Small intestine (tissue), 7 donors: Measurements from ENCODE around the gene SON. TPM values are rescaled to one million over a fixed set of nuclear protein-coding genes. Genes with fewer than 3 reads are reported as not detected.

ENCODE experiments used
- DNase-seq, 2 donors: peaks; one replicate each; pipeline versions ENCODE4 v3.0.0 to v3.0.0-alpha.2; 2013
- FAIRE-seq: peaks from 2 replicates; lab custom pipeline; 2012; peaks lifted over from hg19 to GRCh38; lab: Jason Lieb, UNC
- H3K27ac ChIP-seq, 3 donors: one replicate each; pipeline ENCODE4 v1.5.1; 2013; ENCODE audit warnings: low read length in 2 of 3, mild to moderate bottlenecking in 2 of 3, control low read depth in 1 of 3, inconsistent platforms in 1 of 3, low read depth in 1 of 3, moderate library complexity in 1 of 3
- H3K27me3 ChIP-seq, 3 donors: one replicate each; pipeline ENCODE4 v1.6.1; 2013; ENCODE audit warnings: low read length in 3 of 3, inconsistent platforms in 1 of 3; ENCODE audit not compliant: control insufficient read depth in 3 of 3, insufficient read depth in 3 of 3
- H3K36me3 ChIP-seq, 3 donors: one replicate each; pipeline ENCODE4 v1.6.1; 2013; ENCODE audit warnings: low read length in 3 of 3, inconsistent platforms in 1 of 3, low read depth in 1 of 3, mild to moderate bottlenecking in 1 of 3, moderate library complexity in 1 of 3; ENCODE audit not compliant: control insufficient read depth in 3 of 3, insufficient read depth in 2 of 3
- H3K4me1 ChIP-seq, 3 donors: one replicate each; pipeline ENCODE4 v1.6.1; 2013; ENCODE audit warnings: low read length in 2 of 3, inconsistent platforms in 1 of 3, low read depth in 1 of 3, mild to moderate bottlenecking in 1 of 3, moderate library complexity in 1 of 3; ENCODE audit not compliant: control insufficient read depth in 3 of 3, insufficient read depth in 2 of 3
- H3K4me3 ChIP-seq, 3 donors: one replicate each; pipeline ENCODE4 v1.5.1; 2013; ENCODE audit warnings: low read length in 3 of 3, control low read depth in 1 of 3, inconsistent platforms in 1 of 3, low read depth in 1 of 3, mild to moderate bottlenecking in 1 of 3, moderate library complexity in 1 of 3
- H3K9me3 ChIP-seq, 2 donors: one replicate each; pipeline ENCODE4 v1.6.1; 2013; ENCODE audit warnings: low read depth in 1 of 2, low read length in 1 of 2; ENCODE audit not compliant: control insufficient read depth in 2 of 2, insufficient read depth in 1 of 2
- WGBS, 3 donors: extraction: QIAGEN DNeasy Blood & Tissue Kit; methylation state at CpG; one replicate each; pipeline ENCODE4 v1.1.7; 2013; 5-methylcytosine and 5-hydroxymethylcytosine counted together
- polyA plus RNA-seq, 4 donors: library from polyadenylated mRNA; stranded (reverse) in 3 of 4; unstranded in 1 of 4; fragments of 200-250 nt in 3 of 4; fragments of 120-200 nt in 1 of 4; gene quantifications; one replicate each; pipeline versions ENCODE4 v1.2.1 to v1.2.3, GENCODE V29; 2013
- donor health status: healthy with polysubstance abuse.
- donor health status: control.
- donor health status: control.
- donor health status: Bipolar disorder and iron deficiency.
- donor health status: healthy.

SON gene
- polyA plus RNA-seq, 4 donors: 76.1 to 228 (median 88.8) TPM

GRCh38 chr21:33557447-33557846, 14.6 kb downstream of the SON start:
- Histone ChIP-seq H3K4me1 (no peaks in the 10 kb centered on the region), H3K36me3 (peaks cover 26 to 38% (median 31%) of the 10 kb centered on the region in 3 donors), H3K27ac (no peak overlapping the region), H3K4me3 (no peak overlapping the region), H3K27me3 (no peaks in the 10 kb centered on the region), H3K9me3 (peaks cover 0 to 9% of the 10 kb centered on the region in 2 donors)
- no peak for FAIRE-seq
- 96 to 97% (median 97%) methylated on average over 19 of the region's 19 CpGs for WGBS, 3 donors
- no peak for DNase-seq

- FAIRE-seq (no peak), DNase-seq (no peak)
- no peaks in the 10 kb centered on the region for H3K27me3 ChIP-seq
- WGBS, 3 donors: 72 to 85% (median 80%) methylated on average over 4 of the region's 4 CpGs
- no peaks in the 10 kb centered on the region for H3K4me1 ChIP-seq
- H3K27ac ChIP-seq: no peak overlapping the region
- no peak overlapping the region for H3K4me3 ChIP-seq
- no peaks in the 10 kb centered on the region for H3K9me3 ChIP-seq
- H3K36me3 ChIP-seq: peaks cover 20 to 28% (median 22%) of the 10 kb centered on the region in 3 donors
Measured at GRCh38 chr21:33558777-33559421, 16.1 kb downstream of the SON start.

- peaks cover 16 to 21% (median 20%) of the 10 kb centered on the region in 3 donors for H3K36me3 ChIP-seq
- H3K4me3 ChIP-seq: no peak overlapping the region
- H3K4me1 ChIP-seq: no peaks in the 10 kb centered on the region
- DNase-seq (no peak), FAIRE-seq (no peak)
- H3K27me3 ChIP-seq: no peaks in the 10 kb centered on the region
- H3K27ac ChIP-seq: no peak overlapping the region
- no peaks in the 10 kb centered on the region for H3K9me3 ChIP-seq
- WGBS, 3 donors: 84 to 90% (median 87%) methylated on average over 10 of the region's 10 CpGs
Measured at GRCh38 chr21:33559813-33560212, 17.0 kb downstream of the SON start.

- Histone ChIP-seq H3K27me3 (no peaks in the 10 kb centered on the region), H3K9me3 (no peaks in the 10 kb centered on the region), H3K4me1 (no peaks in the 10 kb centered on the region), H3K4me3 (no peak overlapping the region), H3K36me3 (peaks cover 13 to 20% (median 18%) of the 10 kb centered on the region in 3 donors), H3K27ac (no peak overlapping the region)
- FAIRE-seq: no peak
- no peak for DNase-seq
Measured at GRCh38 chr21:33560965-33561364, 18.1 kb downstream of the SON start.

- Histone ChIP-seq H3K4me3 (no peak overlapping the region), H3K36me3 (peaks cover 13 to 20% (median 18%) of the 10 kb centered on the region in 3 donors), H3K27ac (no peak overlapping the region), H3K9me3 (no peaks in the 10 kb centered on the region), H3K27me3 (no peaks in the 10 kb centered on the region), H3K4me1 (no peaks in the 10 kb centered on the region)
- FAIRE-seq: no peak
- no peak for DNase-seq
- 82 to 95% (median 91%) methylated on average over 2 of the region's 2 CpGs for WGBS, 3 donors
Measured at GRCh38 chr21:33561373-33561772, 18.5 kb downstream of the SON start.

- Histone ChIP-seq H3K27me3 (no peaks in the 10 kb centered on the region), H3K9me3 (no peaks in the 10 kb centered on the region), H3K36me3 (peaks cover 9 to 20% (median 18%) of the 10 kb centered on the region in 3 donors), H3K4me1 (no peaks in the 10 kb centered on the region), H3K4me3 (no peak overlapping the region), H3K27ac (no peak overlapping the region)
- DNase-seq: no peak
- 95 to 100% (median 96%) methylated on average over 2 of the region's 2 CpGs for WGBS, 3 donors
- no peak for FAIRE-seq
Measured at GRCh38 chr21:33562389-33562788, 19.6 kb downstream of the SON start.

GRCh38 chr21:33566514-33566913, 23.7 kb downstream of the SON start:
- no peak for FAIRE-seq
- Histone ChIP-seq H3K4me1 (no peaks in the 10 kb centered on the region), H3K4me3 (no peak overlapping the region), H3K36me3 (peaks cover 9 to 17% (median 16%) of the 10 kb centered on the region in 3 donors), H3K9me3 (no peaks in the 10 kb centered on the region), H3K27me3 (no peaks in the 10 kb centered on the region), H3K27ac (no peak overlapping the region)
- WGBS, 3 donors: 86 to 92% (median 86%) methylated on average over 2 of the region's 2 CpGs
- no peak for DNase-seq

GRCh38 chr21:33567914-33568313, 25.1 kb downstream of the SON start:
- DNase-seq: no peak
- no peak overlapping the region for H3K4me3 ChIP-seq
- peaks cover 9 to 19% (median 17%) of the 10 kb centered on the region in 3 donors for H3K36me3 ChIP-seq
- no peak for FAIRE-seq
- no peaks in the 10 kb centered on the region for H3K9me3 ChIP-seq
- H3K4me1 ChIP-seq: no peaks in the 10 kb centered on the region
- H3K27me3 ChIP-seq: no peaks in the 10 kb centered on the region
- WGBS, 3 donors: 60 to 73% (median 71%) methylated on average over 6 of the region's 6 CpGs
- H3K27ac ChIP-seq: no peak overlapping the region

GRCh38 chr21:33568448-33568847, 25.6 kb downstream of the SON start:
- DNase-seq: no peak
- Histone ChIP-seq H3K27me3 (no peaks in the 10 kb centered on the region), H3K27ac (no peak overlapping the region), H3K9me3 (no peaks in the 10 kb centered on the region), H3K4me1 (no peaks in the 10 kb centered on the region), H3K4me3 (no peak overlapping the region), H3K36me3 (peaks cover 9 to 19% (median 17%) of the 10 kb centered on the region in 3 donors)
- FAIRE-seq: no peak
- WGBS, 3 donors: 69 to 89% (median 81%) methylated on average over 2 of the region's 2 CpGs
